HepG2 (cell line): Measurements from ENCODE around the gene SLC13A5. TPM values are rescaled to one million over a fixed set of nuclear protein-coding genes. Genes with fewer than 3 reads are reported as not detected.

Experiments used
- CREM ChIP-seq, 2 experiments: sonication (generic) in 1 of 2; formaldehyde crosslinking in 1 of 2; IDR thresholded peaks; 2 replicates each; pipeline versions ENCODE4 v1.4.0 to v1.6.1; 2016 to 2020; ENCODE audit warnings: antibody characterized with exemption in 1 of 2, mild to moderate bottlenecking in 1 of 2, missing genetic modification reagents in 1 of 2
- EED ChIP-seq: sonication (generic); formaldehyde crosslinking; IDR thresholded peaks from 2 replicates; pipeline ENCODE4 v1.5.0; 2020; ENCODE audit warnings: mild to moderate bottlenecking, missing genetic modification reagents
- ELF4 ChIP-seq: sonication (generic); formaldehyde crosslinking; IDR thresholded peaks from 2 replicates; pipeline ENCODE4 v1.5.0; 2020; ENCODE audit warnings: missing genetic modification reagents, mild to moderate bottlenecking, moderate library complexity, borderline replicate concordance
- HDAC1 ChIP-seq: sonication (generic); formaldehyde crosslinking; IDR thresholded peaks from 2 replicates; pipeline ENCODE4 v1.5.1; 2020; ENCODE audit warnings: mild to moderate bottlenecking, missing genetic modification reagents
- KAT7 ChIP-seq: IDR thresholded peaks from 2 replicates; pipeline ENCODE4 v1.6.1; 2018; ENCODE audit warnings: borderline replicate concordance, missing compliant biosample characterization
- MTA1 ChIP-seq: sonication (generic); formaldehyde crosslinking; IDR thresholded peaks from 2 replicates; pipeline ENCODE4 v1.4.0; 2020; ENCODE audit warnings: missing genetic modification reagents, mild to moderate bottlenecking, borderline replicate concordance
- NONO ChIP-seq, 2 experiments: fragments of 450-650 bp in 1 of 2; sonication (generic) in 1 of 2; formaldehyde crosslinking in 1 of 2; IDR thresholded peaks in 1 of 2; conservative IDR thresholded peaks in 1 of 2; 2 replicates each; pipeline versions ENCODE4 v1.6.1 to v1.8.0; 2017 to 2022; ENCODE audit warnings: mild to moderate bottlenecking in 1 of 2, missing genetic modification reagents in 1 of 2, moderate library complexity in 1 of 2
- RORA ChIP-seq: sonication (generic); formaldehyde crosslinking; IDR thresholded peaks from 2 replicates; pipeline ENCODE4 v1.5.0; 2020; ENCODE audit warnings: mild to moderate bottlenecking, missing genetic modification reagents, moderate library complexity
- SIN3B ChIP-seq: fragments of 150-350 bp; IDR thresholded peaks from 2 replicates; pipeline ENCODE4 v1.6.1; 2014; ENCODE audit warnings: low read length
- XRCC5 ChIP-seq: fragments of 200-400 bp; formaldehyde crosslinking; optimal IDR thresholded peaks from 2 replicates; pipeline ENCODE3; 2017; ENCODE audit warnings: mild to moderate bottlenecking, low read length
- ZMYM3 ChIP-seq: sonication (generic); formaldehyde crosslinking; IDR thresholded peaks from 2 replicates; pipeline ENCODE4 v1.5.1; 2020; ENCODE audit warnings: mild to moderate bottlenecking, missing genetic modification reagents
- ZMYM4 ChIP-seq: sonication (generic); formaldehyde crosslinking; IDR thresholded peaks from 2 replicates; pipeline ENCODE4 v1.8.1; 2023; ENCODE audit warnings: mild to moderate bottlenecking, missing genetic modification reagents
- ZNF138 ChIP-seq: sonication (generic); formaldehyde crosslinking; IDR thresholded peaks from 2 replicates; pipeline ENCODE4 v1.5.0; 2020; ENCODE audit warnings: mild to moderate bottlenecking, low read depth, missing genetic modification reagents
- ZNF207 ChIP-seq: fragments of 450-650 bp; IDR thresholded peaks from 2 replicates; pipeline ENCODE4 v1.6.1; 2016; ENCODE audit warnings: antibody characterized with exemption, borderline replicate concordance
- ZNF263 ChIP-seq: sonication (generic); formaldehyde crosslinking; IDR thresholded peaks from 2 replicates; pipeline ENCODE4 v1.4.0; 2020; ENCODE audit warnings: missing genetic modification reagents
- ZNF367 ChIP-seq: sonication (generic); formaldehyde crosslinking; IDR thresholded peaks from 2 replicates; pipeline ENCODE4 v1.4.0; 2020; ENCODE audit warnings: missing genetic modification reagents, borderline replicate concordance
- ZNF484 ChIP-seq: sonication (generic); formaldehyde crosslinking; IDR thresholded peaks from 2 replicates; pipeline ENCODE4 v1.5.1; 2020; ENCODE audit warnings: mild to moderate bottlenecking, low read depth, missing genetic modification reagents, borderline replicate concordance
- ZNF619 ChIP-seq: sonication (generic); formaldehyde crosslinking; IDR thresholded peaks from 2 replicates; pipeline ENCODE4 v1.4.0; 2020; ENCODE audit warnings: mild to moderate bottlenecking, missing genetic modification reagents
- ZNF775 ChIP-seq: sonication (generic); formaldehyde crosslinking; IDR thresholded peaks from 2 replicates; pipeline ENCODE4 v1.4.0; 2020; ENCODE audit warnings: missing genetic modification reagents, mild to moderate bottlenecking, moderate library complexity, borderline replicate concordance
- ZNF891 ChIP-seq: sonication (generic); formaldehyde crosslinking; IDR thresholded peaks from 2 replicates; pipeline ENCODE4 v1.5.0; 2020; ENCODE audit warnings: mild to moderate bottlenecking, missing genetic modification reagents
- polyA plus RNA-seq, 8 experiments: library from polyadenylated mRNA; depleted of rRNA in 3 of 8; stranded (reverse) in 7 of 8; unstranded in 1 of 8; fragments of >200 nt; fragmentation: Illumina TruSeq in 4 of 8; extraction: Trizol in 4 of 8; gene quantifications; 2 replicates each; pipeline versions ENCODE4 v1.2.1 to v1.2.3, GENCODE V29; 2011 to 2016; ENCODE audit warnings: low read depth in 4 of 8, missing spikeins in 1 of 8, mixed read lengths in 1 of 8; ENCODE audit not compliant: insufficient read depth in 1 of 8
- total RNA-seq, 5 experiments: library from RNA; depleted of rRNA; stranded (reverse); fragments of >200 nt; fragmentation: Illumina TruSeq; extraction: Trizol; gene quantifications; 2 replicates each; pipeline ENCODE4 v1.2.3, GENCODE V29; 2016; ENCODE audit warnings: low read depth in 1 of 5
- TF ChIP-seq, protein P1 (sequence below): sonication (generic); formaldehyde crosslinking; conservative IDR thresholded peaks from 2 replicates; pipeline ENCODE4 v1.5.0; 2020; ENCODE audit warnings: missing genetic modification reagents
- TF ChIP-seq, protein P2 (sequence below): sonication (generic); formaldehyde crosslinking; IDR thresholded peaks from 2 replicates; pipeline ENCODE4 v1.8.0; 2022; ENCODE audit warnings: mild to moderate bottlenecking, missing genetic modification reagents; ENCODE audit not compliant: insufficient replicate concordance
- TF ChIP-seq, protein P3 (sequence below): sonication (generic); formaldehyde crosslinking; IDR thresholded peaks from 2 replicates; pipeline ENCODE4 v1.9.0; 2021; ENCODE audit warnings: missing genetic modification reagents, mild to moderate bottlenecking, borderline replicate concordance

Gene SLC13A5
- total and polyA plus RNA-seq, 2 of the 13 experiments (the other 11 are each of a cell fraction or from before 2014, with no cell fraction given) = 42.8 to 310 TPM

DNA sequence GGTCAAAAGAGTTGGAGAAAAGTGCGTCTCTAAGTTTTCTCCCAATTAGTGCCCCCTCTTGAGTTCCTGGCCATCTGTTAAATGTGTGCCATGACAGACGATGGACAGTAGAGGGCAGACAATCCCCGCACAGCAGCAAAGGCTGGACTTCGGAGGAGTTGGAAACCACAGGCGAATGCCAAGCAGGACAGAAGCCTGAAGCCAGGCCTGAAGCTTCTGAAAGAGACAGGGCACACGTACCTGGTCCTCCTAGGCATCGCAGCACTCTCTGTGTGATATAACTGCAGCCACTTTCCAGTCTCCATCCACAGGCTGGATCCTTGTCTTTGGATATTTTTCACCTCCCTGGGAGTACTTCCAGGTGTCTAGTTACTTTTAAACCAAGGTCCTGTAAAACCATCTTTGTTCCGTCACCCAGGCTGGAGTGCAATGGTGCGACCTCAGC, 47.1 kb downstream of the SLC13A5 start (continued):
- TF ChIP-seq, protein P1, sequence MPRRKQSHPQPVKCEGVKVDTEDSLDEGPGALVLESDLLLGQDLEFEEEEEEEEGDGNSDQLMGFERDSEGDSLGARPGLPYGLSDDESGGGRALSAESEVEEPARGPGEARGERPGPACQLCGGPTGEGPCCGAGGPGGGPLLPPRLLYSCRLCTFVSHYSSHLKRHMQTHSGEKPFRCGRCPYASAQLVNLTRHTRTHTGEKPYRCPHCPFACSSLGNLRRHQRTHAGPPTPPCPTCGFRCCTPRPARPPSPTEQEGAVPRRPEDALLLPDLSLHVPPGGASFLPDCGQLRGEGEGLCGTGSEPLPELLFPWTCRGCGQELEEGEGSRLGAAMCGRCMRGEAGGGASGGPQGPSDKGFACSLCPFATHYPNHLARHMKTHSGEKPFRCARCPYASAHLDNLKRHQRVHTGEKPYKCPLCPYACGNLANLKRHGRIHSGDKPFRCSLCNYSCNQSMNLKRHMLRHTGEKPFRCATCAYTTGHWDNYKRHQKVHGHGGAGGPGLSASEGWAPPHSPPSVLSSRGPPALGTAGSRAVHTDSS (CRISPR knock-in tag) = no peak
- TF ChIP-seq MTA1 = no peak
- no peak for TF ChIP-seq HDAC1 (CRISPR knock-in tag)
- no peak for TF ChIP-seq ZNF138 (CRISPR knock-in tag)
- TF ChIP-seq SIN3B = no peak
- no peak for TF ChIP-seq KAT7 (CRISPR knock-in tag)
- TF ChIP-seq NONO (IDR thresholded peaks at IDR 0.05) = no peak
- TF ChIP-seq NONO (CRISPR knock-in tag; conservative IDR thresholded peaks at IDR 0.05) = no peak; the same call in 1 of the 2 replicates
- no peak for TF ChIP-seq ZNF891 (CRISPR knock-in tag)
- TF ChIP-seq, protein P2, sequence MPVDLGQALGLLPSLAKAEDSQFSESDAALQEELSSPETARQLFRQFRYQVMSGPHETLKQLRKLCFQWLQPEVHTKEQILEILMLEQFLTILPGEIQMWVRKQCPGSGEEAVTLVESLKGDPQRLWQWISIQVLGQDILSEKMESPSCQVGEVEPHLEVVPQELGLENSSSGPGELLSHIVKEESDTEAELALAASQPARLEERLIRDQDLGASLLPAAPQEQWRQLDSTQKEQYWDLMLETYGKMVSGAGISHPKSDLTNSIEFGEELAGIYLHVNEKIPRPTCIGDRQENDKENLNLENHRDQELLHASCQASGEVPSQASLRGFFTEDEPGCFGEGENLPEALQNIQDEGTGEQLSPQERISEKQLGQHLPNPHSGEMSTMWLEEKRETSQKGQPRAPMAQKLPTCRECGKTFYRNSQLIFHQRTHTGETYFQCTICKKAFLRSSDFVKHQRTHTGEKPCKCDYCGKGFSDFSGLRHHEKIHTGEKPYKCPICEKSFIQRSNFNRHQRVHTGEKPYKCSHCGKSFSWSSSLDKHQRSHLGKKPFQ (CRISPR knock-in tag) = no peak
- no peak for TF ChIP-seq ZNF484 (CRISPR knock-in tag)
- no peak for TF ChIP-seq ZNF775 (CRISPR knock-in tag)
- no peak for TF ChIP-seq ELF4
- no peak for TF ChIP-seq RORA (CRISPR knock-in tag)
- TF ChIP-seq XRCC5 = peak; percentile 61
- TF ChIP-seq EED (CRISPR knock-in tag) = no peak
- TF ChIP-seq ZNF367 (CRISPR knock-in tag) = no peak
- no peak for TF ChIP-seq CREM (IDR thresholded peaks at IDR 0.05)
- TF ChIP-seq CREM (CRISPR knock-in tag; IDR thresholded peaks at IDR 0.05) = no peak
- TF ChIP-seq ZNF619 (CRISPR knock-in tag) = no peak
- TF ChIP-seq, protein P3, sequence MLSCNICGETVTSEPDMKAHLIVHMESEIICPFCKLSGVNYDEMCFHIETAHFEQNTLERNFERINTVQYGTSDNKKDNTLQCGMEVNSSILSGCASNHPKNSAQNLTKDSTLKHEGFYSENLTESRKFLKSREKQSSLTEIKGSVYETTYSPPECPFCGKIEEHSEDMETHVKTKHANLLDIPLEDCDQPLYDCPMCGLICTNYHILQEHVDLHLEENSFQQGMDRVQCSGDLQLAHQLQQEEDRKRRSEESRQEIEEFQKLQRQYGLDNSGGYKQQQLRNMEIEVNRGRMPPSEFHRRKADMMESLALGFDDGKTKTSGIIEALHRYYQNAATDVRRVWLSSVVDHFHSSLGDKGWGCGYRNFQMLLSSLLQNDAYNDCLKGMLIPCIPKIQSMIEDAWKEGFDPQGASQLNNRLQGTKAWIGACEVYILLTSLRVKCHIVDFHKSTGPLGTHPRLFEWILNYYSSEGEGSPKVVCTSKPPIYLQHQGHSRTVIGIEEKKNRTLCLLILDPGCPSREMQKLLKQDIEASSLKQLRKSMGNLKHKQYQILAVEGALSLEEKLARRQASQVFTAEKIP (CRISPR knock-in tag) = no peak
- peak; percentile 44; the same call in 1 of the 2 replicates for TF ChIP-seq ZMYM4
- no peak for TF ChIP-seq ZNF207
- no peak; the same call in 1 of the 2 replicates for TF ChIP-seq ZMYM3 (CRISPR knock-in tag)
- no peak for TF ChIP-seq ZNF263 (CRISPR knock-in tag)
